ENCODE measurements around the gene ANGPTL1.

GRCh38 chr1:178875936-178876335 lies 5.1 kb upstream of the ANGPTL1 start:
- TF ChIP-seq REST (IDR thresholded peaks at IDR 0.05; ENCODE audit: unreplicated experiment) (no peak), CTCF (conservative IDR thresholded peaks at IDR 0.05; ENCODE audit: low read depth in 2 of 2) (no peak), ETS1 (IDR thresholded peaks at IDR 0.05) (no peak)

Measured in GM23338 (cell line).